H1 (cell line): ENCODE measurements around the gene QSER1. TPM values are rescaled to one million over a fixed set of nuclear protein-coding genes. Genes with fewer than 3 reads are reported as not detected.

Experiments
- CTCF ChIA-PET: fragments of 300-600 bp; sonication (Branson Sonifier 250); formaldehyde crosslinking; loops from one replicate; lab custom pipeline; 2021; ENCODE audit not compliant: partially characterized antibody; lab: Charles Lee
- POLR2A ChIA-PET: fragments of 300-600 bp; sonication (Branson Sonifier 250); formaldehyde crosslinking; loops from one replicate; lab custom pipeline; 2021; ENCODE audit warnings: inconsistent platforms; ENCODE audit not compliant: partially characterized antibody; lab: Charles Lee
- DNase-seq, 2 experiments: peaks; one replicate each; pipeline versions ENCODE4 v3.0.0 to v3.0.0-alpha.2; 2010 to 2022; ENCODE audit warnings: low spot score in 2 of 2, low read depth in 1 of 2, mixed read lengths in 1 of 2
- FAIRE-seq: peaks from 2 replicates; lab custom pipeline; 2011; peaks lifted over from hg19 to GRCh38; lab: Jason Lieb, UNC
- H2AFZ ChIP-seq: 2 replicates; pipeline ENCODE4 v1.8.1; 2012; ENCODE audit warnings: low read length, inconsistent platforms
- H2AK5ac ChIP-seq: 2 replicates; pipeline ENCODE4 v1.6.1; 2013; ENCODE audit warnings: low read depth, low read length
- H2BK120ac ChIP-seq: replicated peaks from 2 replicates; pipeline ENCODE3; 2013; ENCODE audit warnings: low read depth, low read length, inconsistent platforms
- H2BK12ac ChIP-seq: 2 replicates; pipeline ENCODE4 v1.6.1; 2013; ENCODE audit warnings: low read depth, low read length
- H2BK15ac ChIP-seq: 2 replicates; pipeline ENCODE4 v1.6.1; 2013; ENCODE audit warnings: low read length
- H2BK20ac ChIP-seq: 2 replicates; pipeline ENCODE4 v1.6.1; 2013; ENCODE audit warnings: low read length
- H2BK5ac ChIP-seq: 2 replicates; pipeline ENCODE4 v1.6.1; 2013; ENCODE audit warnings: low read depth, low read length
- H3K14ac ChIP-seq: 2 replicates; pipeline ENCODE4 v1.6.1; 2013; ENCODE audit warnings: inconsistent platforms; ENCODE audit not compliant: insufficient read length
- H3K18ac ChIP-seq: 2 replicates; pipeline ENCODE4 v1.6.1; 2013; ENCODE audit warnings: low read length; ENCODE audit errors: extremely low read depth
- H3K23ac ChIP-seq: 2 replicates; pipeline ENCODE4 v1.6.1; 2013; ENCODE audit warnings: inconsistent platforms; ENCODE audit not compliant: insufficient read length
- H3K23me2 ChIP-seq: 2 replicates; pipeline ENCODE4 v1.6.1; 2013; ENCODE audit warnings: low read depth, low read length
- H3K27ac ChIP-seq: 2 replicates; pipeline ENCODE4 v1.6.1; 2011; ENCODE audit warnings: low read depth, low read length, inconsistent platforms
- H3K27me3 ChIP-seq, 4 experiments: replicated peaks in 1 of 4; 1 replicate in 1 of 4; 2 replicates in 3 of 4; pipeline versions ENCODE4 v1.6.1 to v1.8.1; 2011 to 2013; ENCODE audit warnings: low read length in 3 of 4, mild to moderate bottlenecking in 3 of 4, inconsistent platforms in 2 of 4, mixed read lengths in 2 of 4, moderate library complexity in 1 of 4; ENCODE audit not compliant: control insufficient read depth in 3 of 4, insufficient read depth in 3 of 4; ENCODE audit errors: extremely low read depth in 1 of 4
- H3K36me3 ChIP-seq, 4 experiments: 2 replicates each; pipeline versions ENCODE4 v1.6.1 to v1.8.1; 2011 to 2013; ENCODE audit warnings: mild to moderate bottlenecking in 4 of 4, low read length in 3 of 4, moderate library complexity in 2 of 4, control low read depth in 1 of 4, inconsistent platforms in 1 of 4; ENCODE audit not compliant: insufficient read depth in 4 of 4, control insufficient read depth in 2 of 4
- H3K4ac ChIP-seq: replicated peaks from 2 replicates; pipeline ENCODE3; 2013; ENCODE audit warnings: low read length, low read depth, mixed read lengths, inconsistent platforms; ENCODE audit not compliant: insufficient read length
- H3K4me1 ChIP-seq, 4 experiments: replicated peaks in 1 of 4; 1 replicate in 1 of 4; 2 replicates in 3 of 4; pipeline versions ENCODE4 v1.6.1 to v1.8.1; 2011 to 2013; ENCODE audit warnings: low read length in 3 of 4, inconsistent platforms in 2 of 4, mixed read lengths in 1 of 4; ENCODE audit not compliant: insufficient read depth in 4 of 4, control insufficient read depth in 3 of 4
- H3K4me2 ChIP-seq, 2 experiments: 2 replicates each; pipeline versions ENCODE4 v1.6.1 to v1.8.1; 2011 to 2013; ENCODE audit warnings: low read depth in 2 of 2, low read length in 2 of 2, control low read depth in 1 of 2, inconsistent platforms in 1 of 2, mild to moderate bottlenecking in 1 of 2; ENCODE audit not compliant: insufficient read depth in 1 of 2
- H3K4me3 ChIP-seq, 4 experiments: fragments of 200-600, 300-600 bp in 1 of 4; sonication (generic), shearing (Covaris generic), sonication (Bioruptor Twin) in 1 of 4; 2 replicates each; pipeline versions ENCODE4 v1.5.1 to v1.8.1; 2011 to 2016; ENCODE audit warnings: low read length in 4 of 4, low read depth in 3 of 4, control low read depth in 2 of 4, inconsistent platforms in 2 of 4, mild to moderate bottlenecking in 2 of 4, mixed read lengths in 1 of 4, moderate library complexity in 1 of 4; ENCODE audit not compliant: insufficient read depth in 2 of 4; ENCODE audit errors: extremely low read depth in 1 of 4
- H3K56ac ChIP-seq: replicated peaks from 2 replicates; pipeline ENCODE3; 2013; ENCODE audit warnings: low read depth, mild to moderate bottlenecking, mixed read lengths, low read length, inconsistent platforms; ENCODE audit not compliant: insufficient read length
- H3K79me1 ChIP-seq: 2 replicates; pipeline ENCODE4 v1.6.1; 2013; ENCODE audit warnings: low read depth, low read length, control low read depth
- H3K79me2 ChIP-seq, 2 experiments: 2 replicates each; pipeline versions ENCODE4 v1.6.1 to v1.8.1; 2012 to 2013; ENCODE audit warnings: low read length in 2 of 2, mild to moderate bottlenecking in 2 of 2, inconsistent platforms in 1 of 2; ENCODE audit not compliant: insufficient read depth in 2 of 2, control insufficient read depth in 1 of 2
- H3K9ac ChIP-seq, 4 experiments: replicated peaks in 1 of 4; 1 replicate in 1 of 4; 2 replicates in 3 of 4; pipeline versions ENCODE4 v1.6.1 to v1.8.1; 2011 to 2013; ENCODE audit warnings: low read depth in 3 of 4, low read length in 3 of 4, control low read depth in 2 of 4, mild to moderate bottlenecking in 2 of 4, moderate library complexity in 2 of 4, inconsistent platforms in 1 of 4; ENCODE audit errors: extremely low read depth in 1 of 4
- H3K9me3 ChIP-seq, 2 experiments: 2 replicates each; pipeline versions ENCODE4 v1.6.1 to v1.8.1; 2012 to 2013; ENCODE audit warnings: mild to moderate bottlenecking in 2 of 2, moderate library complexity in 2 of 2, control low read depth in 1 of 2, inconsistent platforms in 1 of 2, low read depth in 1 of 2, low read length in 1 of 2, mixed read lengths in 1 of 2; ENCODE audit not compliant: insufficient read depth in 2 of 2
- H4K20me1 ChIP-seq, 2 experiments: replicated peaks in 1 of 2; 2 replicates each; pipeline versions ENCODE3 to v1.8.1; 2011 to 2013; ENCODE audit warnings: inconsistent platforms in 2 of 2, low read length in 2 of 2, mild to moderate bottlenecking in 1 of 2; ENCODE audit not compliant: insufficient read depth in 2 of 2, control insufficient read depth in 1 of 2
- H4K5ac ChIP-seq: 2 replicates; pipeline ENCODE4 v1.6.1; 2013; ENCODE audit warnings: low read length, low read depth, mixed read lengths, inconsistent platforms; ENCODE audit not compliant: insufficient read length
- H4K8ac ChIP-seq: 2 replicates; pipeline ENCODE4 v1.8.0; 2013; ENCODE audit warnings: mild to moderate bottlenecking, moderate library complexity, low read length, inconsistent platforms; ENCODE audit not compliant: insufficient read depth; ENCODE audit errors: extremely low read depth
- H4K91ac ChIP-seq: replicated peaks from 2 replicates; pipeline ENCODE3; 2013; ENCODE audit warnings: low read length, mixed read lengths, inconsistent platforms; ENCODE audit not compliant: insufficient read length
- CBX8 ChIP-seq: fragments of 300-800, 300-1000 bp; sonication (generic); IDR thresholded peaks from 2 replicates; pipeline ENCODE4 v1.7.1; 2016; ENCODE audit warnings: low read depth, low read length, borderline replicate concordance
- CEBPB ChIP-seq: IDR thresholded peaks from 2 replicates; pipeline ENCODE4 v1.6.1; 2012; ENCODE audit warnings: low read depth, low read length
- FOSL1 ChIP-seq: IDR thresholded peaks from 2 replicates; pipeline ENCODE4 v1.6.1; 2011; ENCODE audit warnings: mild to moderate bottlenecking, low read depth, low read length, moderate library complexity; ENCODE audit not compliant: insufficient read depth
- KDM4A ChIP-seq: IDR thresholded peaks from one replicate; pipeline ENCODE4 v1.7.1; 2012; ENCODE audit warnings: low read depth, mild to moderate bottlenecking, moderate library complexity, low read length, inconsistent platforms; ENCODE audit not compliant: severe bottlenecking
- POLR2AphosphoS5 ChIP-seq: IDR thresholded peaks from 2 replicates; pipeline ENCODE4 v1.6.1; 2011; ENCODE audit warnings: low read depth, low read length
- RAD21 ChIP-seq, 2 experiments: IDR thresholded peaks in 1 of 2; conservative IDR thresholded peaks in 1 of 2; 2 replicates each; pipeline ENCODE4 v1.6.1; 2011; ENCODE audit warnings: low read depth in 2 of 2, low read length in 2 of 2, improper control_type of control experiment in 1 of 2, inconsistent platforms in 1 of 2, mild to moderate bottlenecking in 1 of 2, moderate library complexity in 1 of 2
- RBBP5 ChIP-seq: IDR thresholded peaks from 2 replicates; pipeline ENCODE4 v1.7.1; 2012; ENCODE audit warnings: low read depth, mild to moderate bottlenecking, inconsistent platforms, low read length, moderate library complexity, borderline replicate concordance
- SIN3A ChIP-seq, 2 experiments: IDR thresholded peaks in 1 of 2; conservative IDR thresholded peaks in 1 of 2; 2 replicates each; pipeline ENCODE4 v1.6.1; 2011 to 2012; ENCODE audit warnings: low read length in 2 of 2, improper control_type of control experiment in 1 of 2, low read depth in 1 of 2, mild to moderate bottlenecking in 1 of 2
- SIRT6 ChIP-seq: IDR thresholded peaks from one replicate; pipeline ENCODE4 v1.7.1; 2012; ENCODE audit warnings: low read length, inconsistent platforms
- SIX5 ChIP-seq: IDR thresholded peaks from 2 replicates; pipeline ENCODE4 v1.6.1; 2011; ENCODE audit warnings: mild to moderate bottlenecking, low read depth, low read length
- YY1 ChIP-seq: IDR thresholded peaks from 2 replicates; pipeline ENCODE4 v1.6.1; 2011; ENCODE audit warnings: low read depth, mild to moderate bottlenecking, low read length
- WGBS, 2 experiments: shearing (Covaris generic) in 1 of 2; methylation state at CpG; one replicate each; pipeline versions ENCODE4 v1.1.6 to v1.1.7; 2013 to 2015; ENCODE audit warnings: low lambda C conversion rate in 2 of 2, mixed read lengths in 2 of 2, inconsistent platforms in 1 of 2, low coverage in 1 of 2, missing lambda C conversion rate in 1 of 2; ENCODE audit not compliant: insufficient replicate concordance in 2 of 2, insufficient coverage in 1 of 2, insufficient read length in 1 of 2; ENCODE audit errors: extremely low coverage in 1 of 2, missing lambda C conversion rate in 1 of 2; 5-methylcytosine and 5-hydroxymethylcytosine counted together
- polyA plus RNA-seq, 7 experiments: library from polyadenylated mRNA; depleted of rRNA in 3 of 7; stranded (reverse) in 5 of 7; unstranded in 2 of 7; fragments of >200 nt in 5 of 7; fragments of 200-250 nt in 2 of 7; gene quantifications; 1 replicate in 5 of 7; 2 replicates in 1 of 7; 4 replicates in 1 of 7; pipeline versions ENCODE4 v1.2.1 to v1.2.3, GENCODE V29; 2011 to 2013; ENCODE audit warnings: missing spikeins in 2 of 7, mixed read lengths in 2 of 7
- total RNA-seq: library from RNA; stranded (reverse); fragmentation: NEBNext Ultra II Directional; extraction: Animal tissue kit (Norgen Biotek cat#: 25700); gene quantifications from 2 replicates; pipeline ENCODE4 v1.2.1, GENCODE V29; 2021

Gene QSER1
- total and polyA plus RNA-seq, 2 of the 8 experiments (the other 6 are each of a cell fraction or from before 2014, with no cell fraction given): 29.3 to 117 TPM

DNA sequence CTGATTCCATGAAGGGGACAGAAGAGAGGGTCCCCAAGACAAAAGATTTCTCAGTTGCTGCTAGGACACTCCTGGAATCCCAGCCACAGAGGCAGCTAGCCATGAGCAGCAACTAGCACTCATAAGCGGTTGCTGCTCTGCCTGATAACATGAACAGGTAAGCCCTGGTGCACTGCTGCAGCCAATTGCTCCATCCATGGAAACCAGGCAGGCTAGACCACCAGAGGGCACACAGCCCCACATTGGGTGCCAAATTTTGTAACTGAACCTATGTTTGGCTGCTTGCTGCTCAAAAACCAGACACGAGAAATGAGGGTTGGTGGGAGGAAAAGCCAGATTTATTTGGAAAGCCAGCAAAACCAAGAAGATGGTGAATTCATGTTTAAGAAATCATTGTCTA is 21.9 kb upstream of the QSER1 start:
- Histone ChIP-seq H3K18ac (no peak overlapping the region), H3K4me3 (no peak overlapping the region), H2AFZ (peak overlapping the region; percentile 98), H3K14ac (no peak overlapping the region), H2BK120ac (peak overlapping the region; percentile 3), H3K4ac (no peak overlapping the region), H4K8ac (no peak overlapping the region), H2BK15ac (0 out of 2 replicates have a peak overlapping the region, but pooled peaks have one; percentile 36), H2AK5ac (no peak overlapping the region), H3K23me2 (no peaks in the 10 kb centered on the region), H3K79me2 (no peaks in the 10 kb centered on the region), H3K36me3 (no peaks in the 10 kb centered on the region), H2BK5ac (0 out of 2 replicates have a peak overlapping the region, but pooled peaks have one; percentile 73), H3K27ac (no peak overlapping the region), H4K20me1 (no peaks in the 10 kb centered on the region), H3K4me1 (peaks cover 0 to 6% (median 3%) of the 10 kb centered on the region in 4 experiments; a peak in 4 of 7 replicates), H3K79me1 (no peaks in the 10 kb centered on the region), H3K9ac (no peak overlapping the region), H3K56ac (no peak overlapping the region), H3K9me3 (0 out of 4 replicates have a peak, but pooled peaks cover 0 to 7% of the 10 kb centered on the region in 2 experiments), H2BK12ac (peak overlapping the region; percentile 1; the same call in 1 of the 2 replicates), H4K91ac (no peak overlapping the region), H3K4me2 (no peak overlapping the region), H3K23ac (no peak overlapping the region), H4K5ac (no peak overlapping the region), H3K27me3 (no peaks in the 10 kb centered on the region), H2BK20ac (no peak overlapping the region)
- 85% methylated on average over 2 of the region's 2 CpGs; no CpG with 5 or more reads in 1 of the 2 experiments for WGBS, 2 experiments
- DNase-seq (peak in 1 of 2 experiments; percentile 74), FAIRE-seq (peak; percentile 65)
- POLR2A ChIA-PET: interaction anchor here (0.6 to 1.9 kb wide), 4 partner anchors 14 to 32 kb away, joined by 3 to 7 read pairs (median 5); partner anchors contain the start of gene QSER1
- CTCF ChIA-PET: interaction anchor here (0.6 to 7.1 kb wide), 14 partner anchors 10 to 360 kb away, joined by 3 to 55 read pairs (median 3); no protein-coding TSS in a partner anchor
- no peak for TF ChIP-seq POLR2AphosphoS5
- TF ChIP-seq YY1: 0 out of 2 replicates have a peak, but pooled peaks have one; percentile 36
- peak; percentile 68 to 78 for TF ChIP-seq RAD21 (IDR thresholded peaks at IDR 0.05 in 1 of 2, conservative IDR thresholded peaks at IDR 0.05 in 1 of 2; ENCODE audit: low read depth in 2 of 2, low read length in 2 of 2)
- 0 out of 2 replicates have a peak, but pooled peaks have one; percentile 49 for TF ChIP-seq CEBPB
- TF ChIP-seq CBX8: no peak
- TF ChIP-seq SIX5: no peak
- no peak for TF ChIP-seq KDM4A
- TF ChIP-seq FOSL1: no peak
- no peak for TF ChIP-seq SIRT6
- TF ChIP-seq SIN3A (conservative IDR thresholded peaks at IDR 0.05 in 1 of 2, IDR thresholded peaks at IDR 0.05 in 1 of 2; ENCODE audit: low read depth in 1 of 2, low read length in 2 of 2): no peak
- TF ChIP-seq RBBP5: no peak
